Stimulated activated CD4-positive, alpha-beta T cell treated with anti-CD3 and anti-CD28 coated beads, Interleukin-2, amount 100 ng/mL, for 48 hours (primary cell): ENCODE results near the gene CHEK1.

ENCODE experiments used
- DNase-seq, 2 donors: peaks; one replicate each; pipeline ENCODE4 v3.0.0-alpha.2; 2020

CHEK1 gene

GRCh38 chr11:125626288-125626950 is 1.5 kb downstream of the CHEK1 start:
- DNase-seq, result no peak

GRCh38 chr11:125627236-125627910 is 2.4 kb downstream of the CHEK1 start:
- no peak for DNase-seq

- DNase-seq, result no peak
These were observed 12.9 kb downstream of the CHEK1 start for GRCh38 chr11:125637840-125638239.

DNA sequence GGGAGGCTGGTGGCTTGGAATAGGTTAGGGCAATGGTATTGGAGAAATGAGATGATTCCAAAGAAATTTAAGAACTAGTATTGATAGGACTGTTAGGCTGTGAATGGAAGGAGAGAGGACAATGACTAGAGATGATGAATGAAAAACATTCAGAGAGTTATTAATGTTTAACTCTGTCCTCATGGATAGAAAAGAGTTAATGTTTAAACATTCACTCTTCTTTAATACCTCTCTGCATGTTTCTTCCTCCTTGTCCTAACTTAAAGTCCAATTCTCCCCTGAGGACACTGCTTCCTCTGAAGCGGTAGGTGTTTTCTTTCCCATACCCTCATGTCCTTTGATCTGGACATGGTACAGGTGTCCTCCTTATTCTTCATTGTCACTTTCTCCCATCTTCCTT is 13.4 kb downstream of the CHEK1 start:
- DNase-seq, result no peak

DNA sequence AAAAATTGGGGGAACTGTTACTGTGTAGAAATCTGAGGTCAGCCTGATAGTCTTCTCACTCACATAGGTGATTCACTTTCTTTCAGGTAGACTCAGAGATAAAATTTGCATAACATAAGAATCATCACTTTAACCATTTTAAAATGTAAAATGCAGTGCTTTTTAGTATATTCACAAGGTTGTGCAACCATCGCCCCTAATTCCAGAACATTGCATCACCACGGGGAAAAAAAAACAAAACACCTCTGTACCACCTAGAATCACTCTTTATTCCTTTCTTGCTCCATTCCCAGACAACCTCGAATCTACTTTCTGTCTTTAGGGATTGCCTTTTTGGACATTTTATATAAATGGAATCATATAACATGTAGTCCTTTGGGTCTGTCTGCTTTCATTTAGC is 20.9 kb downstream of the CHEK1 start:
- no peak for DNase-seq

DNA sequence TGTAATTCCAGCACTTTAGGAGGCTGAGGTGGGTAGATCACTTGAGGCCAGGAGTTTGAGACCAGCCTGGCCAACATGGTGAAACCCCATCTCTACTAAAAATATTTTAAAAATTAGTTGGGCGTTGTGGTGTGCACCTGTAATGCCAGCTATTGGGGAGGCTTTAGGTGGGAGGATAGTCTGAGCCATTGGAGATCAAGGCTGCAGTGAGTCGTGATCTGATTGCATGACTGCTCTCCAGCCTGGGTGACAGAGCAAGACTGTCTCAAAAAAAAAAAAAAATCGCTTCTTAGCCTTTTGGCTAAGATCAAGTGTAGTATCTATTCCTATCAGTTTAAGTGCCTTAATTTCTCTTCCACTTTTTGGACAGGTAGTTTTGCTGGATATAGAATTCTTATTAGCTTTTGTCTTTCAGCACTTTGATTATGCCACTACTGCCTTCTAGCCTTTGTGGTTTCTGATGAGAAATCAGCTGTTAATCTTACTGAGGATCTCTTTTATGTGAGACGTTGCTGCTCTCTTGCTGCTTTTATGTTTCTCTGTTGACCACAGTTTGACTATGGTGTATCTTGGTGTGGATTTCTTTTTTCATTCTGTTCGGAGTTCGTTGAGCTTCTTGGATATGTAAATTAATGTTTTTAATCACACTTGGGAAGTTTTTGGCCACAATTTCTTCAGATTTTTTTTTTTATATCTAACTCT is 24.7 kb downstream of the CHEK1 start:
- DNase-seq, result no peak

DNA sequence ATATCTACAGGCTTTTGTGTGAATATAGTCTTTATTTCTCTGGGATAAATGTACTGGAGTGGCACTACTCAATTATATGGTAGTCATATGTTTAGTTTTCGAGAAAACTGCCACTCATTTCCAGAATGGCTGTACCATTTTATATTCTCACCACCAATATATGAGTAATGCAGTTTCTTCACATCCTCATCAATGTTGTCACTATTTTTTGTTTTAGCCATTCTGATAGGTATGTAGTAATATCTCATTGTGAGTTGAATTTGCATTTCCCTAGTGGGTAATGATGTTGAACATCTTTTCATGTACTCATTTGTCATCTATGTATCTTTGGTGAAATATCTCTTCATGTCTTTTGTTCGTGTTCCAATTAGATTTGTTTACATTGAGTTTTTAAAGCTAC is 37.7 kb downstream of the CHEK1 start:
- DNase-seq, result no peak

DNA sequence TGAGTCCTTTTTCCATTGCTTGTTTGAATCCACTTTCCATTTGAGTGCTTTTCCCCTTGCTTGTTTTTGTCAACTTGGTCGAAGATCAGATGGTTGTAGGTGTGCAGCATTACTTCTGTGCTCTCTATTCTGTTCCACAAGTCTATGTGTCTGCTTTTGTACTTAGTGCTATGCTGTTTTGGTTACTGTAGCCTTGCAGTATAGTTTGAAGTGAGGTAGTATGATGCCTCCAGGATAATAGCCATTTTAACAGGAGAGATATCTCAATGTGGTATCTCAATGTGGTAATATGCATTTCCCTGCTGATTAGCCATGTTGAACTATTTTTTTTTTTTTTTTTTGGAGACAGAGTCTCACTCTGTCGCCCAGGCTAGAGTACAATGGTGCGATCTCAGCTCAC is 38.9 kb downstream of the CHEK1 start:
- no peak for DNase-seq

DNA sequence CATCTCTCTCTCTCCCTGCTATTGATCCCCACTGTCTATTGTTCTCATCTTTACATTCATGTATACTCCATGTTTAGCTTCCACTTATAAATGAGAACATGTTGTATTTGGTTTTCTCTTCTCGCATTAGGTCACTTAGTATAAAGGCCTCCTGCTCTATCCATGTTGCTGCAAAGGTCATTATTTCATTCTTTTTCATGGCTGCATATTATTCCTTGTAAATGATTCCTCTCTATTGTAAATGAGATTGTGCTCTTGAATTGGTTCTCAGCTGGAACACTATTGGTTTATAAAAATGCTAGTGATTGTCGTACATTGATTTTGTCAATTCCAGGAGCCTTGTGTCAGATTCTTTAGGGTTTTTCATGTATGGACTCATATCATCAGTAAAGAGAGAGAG is 42.2 kb downstream of the CHEK1 start:
- no peak for DNase-seq

DNA sequence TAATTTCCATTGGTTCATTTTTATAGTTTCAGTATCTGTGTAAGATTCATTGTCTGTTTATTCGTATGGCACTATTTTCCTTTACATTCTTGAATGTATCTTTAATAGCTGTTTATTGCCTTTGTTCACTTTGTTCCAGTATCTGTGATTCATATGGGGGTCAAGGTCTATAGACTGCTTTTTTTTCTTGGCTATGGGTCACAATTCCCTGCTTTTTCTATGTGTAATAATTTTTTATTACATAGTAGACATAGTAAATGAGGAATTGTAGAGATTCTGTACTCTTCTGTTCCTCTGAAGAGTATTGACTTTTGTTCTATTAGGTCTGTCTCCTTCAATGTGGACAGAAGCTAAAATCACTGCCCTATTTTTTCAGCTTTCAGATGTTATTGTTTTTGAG is 45.2 kb downstream of the CHEK1 start:
- DNase-seq, result no peak

DNA sequence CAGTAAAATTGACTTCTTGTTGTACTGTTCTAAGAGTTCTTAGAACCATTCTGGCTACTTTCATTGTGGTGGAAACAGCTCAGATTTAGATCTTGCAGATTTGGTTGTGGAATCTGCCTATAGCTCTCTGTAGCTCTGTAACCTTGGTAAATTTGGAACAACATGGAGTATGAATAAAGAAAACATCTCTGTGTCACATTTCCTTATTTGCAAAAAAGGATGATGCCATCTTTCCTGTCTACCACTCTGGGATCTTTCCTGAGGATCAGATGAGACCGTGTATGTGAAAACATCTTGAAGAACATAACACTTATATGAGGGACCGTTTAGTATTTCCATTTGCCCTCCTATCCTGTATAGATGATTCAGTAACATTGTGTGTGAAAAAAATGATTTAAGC is 46.6 kb downstream of the CHEK1 start:
- no peak for DNase-seq

DNA sequence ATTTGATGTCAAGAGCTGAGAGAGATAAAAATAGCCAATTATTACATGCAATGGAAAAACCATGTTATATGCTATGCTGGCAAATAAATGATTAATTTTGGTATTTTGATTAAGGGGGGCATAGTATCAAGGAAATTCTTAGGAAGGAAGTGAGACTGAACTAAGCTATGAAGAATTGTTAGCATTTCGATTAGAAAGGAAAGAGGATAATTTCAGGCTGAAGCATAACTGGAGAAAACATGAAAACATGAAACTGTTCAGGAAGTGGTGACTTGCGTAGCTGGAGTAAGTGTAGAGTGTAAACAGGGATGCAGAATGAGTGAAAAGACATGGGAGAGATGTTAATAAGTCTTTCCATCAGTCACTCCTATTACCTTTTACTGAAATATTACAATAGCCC is 49.2 kb downstream of the CHEK1 start:
- no peak for DNase-seq

- DNase-seq, result no peak
These were observed 50.2 kb downstream of the CHEK1 start for GRCh38 chr11:125675196-125675595.

DNA sequence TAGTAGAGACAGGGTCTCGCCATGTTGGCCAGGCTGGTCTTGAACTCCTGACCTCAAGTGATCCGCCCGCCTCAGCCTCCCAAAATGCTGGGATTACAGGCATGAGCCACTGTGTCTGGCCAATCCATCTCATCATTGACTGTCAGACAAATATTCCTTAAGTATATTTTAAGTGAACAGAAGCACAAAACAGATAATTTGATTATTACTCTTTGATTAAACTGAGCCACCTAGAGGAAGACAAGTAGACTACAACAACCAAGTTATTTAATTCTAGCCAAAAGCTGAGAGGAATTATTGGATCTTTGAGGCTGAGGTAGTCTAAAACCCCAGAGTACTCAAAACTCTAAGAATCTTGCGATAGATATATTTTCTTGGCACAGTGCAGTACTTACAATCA is 54.4 kb downstream of the CHEK1 start:
- DNase-seq, result no peak

DNA sequence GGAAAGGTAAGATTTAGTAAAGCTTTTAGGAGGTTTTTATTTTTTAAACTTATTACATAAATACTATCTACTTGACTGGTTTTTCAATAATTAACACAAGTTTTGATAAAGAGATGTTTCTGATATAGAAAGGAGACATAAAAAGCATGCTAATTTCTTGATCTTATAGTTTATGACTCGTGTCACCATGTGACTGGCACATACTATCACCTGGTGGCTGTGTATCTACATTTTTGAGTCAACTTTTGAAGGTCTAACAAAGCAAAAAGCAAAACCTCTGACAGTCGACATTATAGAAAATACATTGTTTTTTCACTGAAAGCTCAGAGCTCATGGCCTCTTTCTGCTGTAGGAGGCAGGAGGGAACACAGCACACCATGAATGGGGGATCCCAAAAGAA is 54.9 kb downstream of the CHEK1 start:
- no peak for DNase-seq

- DNase-seq, result no peak
These were observed 55.8 kb downstream of the CHEK1 start, which contains the start of gene ACRV1 for GRCh38 chr11:125680747-125681146. ACRV1 (minus strand) TSS chr11:125680847; CDS start chr11:125680780, 67 bp downstream.

DNA sequence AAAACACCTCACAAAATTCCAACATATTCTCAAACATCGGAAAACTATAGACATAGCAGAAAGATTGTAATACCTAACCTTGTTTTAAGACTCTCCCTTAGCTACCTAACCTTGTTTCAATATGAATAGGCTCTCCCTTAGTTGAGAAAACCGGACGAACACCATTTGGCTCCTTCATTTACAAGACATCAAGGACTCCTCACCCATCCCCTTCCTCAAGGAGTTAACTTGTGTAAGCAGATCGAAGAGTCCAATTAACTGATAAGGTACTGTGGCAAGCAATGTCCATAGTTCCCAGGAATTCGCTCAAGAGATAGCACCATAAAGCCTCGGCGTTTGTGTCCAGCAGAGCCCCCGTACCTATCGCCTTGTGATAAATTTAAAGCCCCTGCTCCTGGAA is 60.3 kb downstream of the CHEK1 start:
- no peak for DNase-seq

DNA sequence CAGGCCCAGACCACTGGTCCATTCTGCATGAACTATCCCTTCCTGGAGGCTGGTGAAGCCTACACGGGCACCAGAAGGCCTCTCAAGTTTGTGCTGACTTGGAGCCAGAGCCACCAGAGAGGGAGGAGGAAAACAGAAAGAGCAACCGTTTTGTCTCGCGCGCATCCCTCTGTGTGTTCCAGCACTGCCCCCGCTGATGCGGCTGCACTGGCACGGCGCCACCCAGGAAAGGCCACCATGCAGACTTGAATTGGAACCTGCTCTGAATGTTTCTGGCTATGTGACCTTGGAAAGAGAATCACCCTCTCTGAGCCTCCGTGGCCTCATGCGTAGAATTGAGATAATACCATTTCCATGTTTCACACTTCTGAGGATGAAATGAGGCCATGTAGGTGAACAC is 63.1 kb downstream of the CHEK1 start:
- DNase-seq, result no peak

DNA sequence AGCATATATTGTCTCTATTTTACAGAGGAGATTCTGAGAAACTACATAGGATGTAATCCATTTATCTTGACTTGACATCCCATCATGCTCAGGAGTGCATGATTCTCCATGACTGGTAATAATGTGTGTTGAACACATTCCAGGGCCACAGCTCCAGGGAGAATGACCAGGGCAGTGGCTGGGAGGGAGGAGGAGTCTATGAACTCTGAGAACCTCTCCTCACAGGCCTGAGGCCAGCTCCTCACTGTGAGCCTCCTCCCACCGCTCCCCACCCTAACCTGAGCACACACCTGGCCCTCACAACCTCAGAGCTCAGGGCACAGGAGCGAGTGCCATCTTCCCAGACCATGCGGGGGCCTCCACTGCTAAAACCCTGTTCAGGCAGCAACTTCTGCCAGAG is 63.7 kb downstream of the CHEK1 start:
- DNase-seq, result no peak

GRCh38 chr11:125689274-125689859 is 64.4 kb downstream of the CHEK1 start:
- no peak for DNase-seq

DNA sequence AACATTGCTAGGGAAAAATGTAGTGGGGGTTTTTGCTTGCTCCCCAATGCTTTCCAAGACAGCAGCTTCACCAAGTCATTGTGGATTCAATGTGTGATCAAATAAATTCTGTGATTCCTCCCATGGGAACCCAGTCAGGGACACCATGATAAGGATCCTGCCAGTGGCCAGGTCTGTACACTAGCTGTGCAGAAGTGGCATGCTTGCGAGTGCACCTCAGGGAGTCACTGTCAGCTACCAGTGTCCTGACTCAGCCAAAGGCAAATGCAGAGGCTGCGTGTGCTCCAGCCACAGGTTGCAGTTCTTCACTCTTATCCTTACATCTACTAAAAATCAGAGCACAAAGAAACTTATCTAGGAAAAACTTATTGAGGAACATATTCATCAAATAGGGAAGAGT is 65.0 kb downstream of the CHEK1 start:
- no peak for DNase-seq

DNA sequence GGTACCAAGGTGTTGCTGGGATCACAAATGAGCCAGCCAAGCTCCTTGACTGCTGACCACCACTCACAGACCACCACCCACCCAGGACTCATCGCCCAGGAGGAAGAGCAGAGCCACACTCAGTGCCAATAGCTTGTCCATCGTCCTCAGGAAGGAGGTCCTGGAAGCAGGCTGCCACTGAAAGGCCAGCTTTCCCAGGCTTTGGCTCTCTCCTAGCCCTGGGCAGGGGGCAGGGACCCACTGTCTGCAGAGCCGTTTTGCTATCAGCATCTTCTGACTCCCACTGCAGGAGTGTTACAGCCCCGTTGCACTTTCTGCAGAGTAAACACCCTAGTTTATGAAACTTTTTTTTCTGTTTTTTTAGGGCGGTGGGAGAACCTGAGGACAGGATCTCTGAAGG is 67.9 kb downstream of the CHEK1 start:
- DNase-seq, result no peak

DNA sequence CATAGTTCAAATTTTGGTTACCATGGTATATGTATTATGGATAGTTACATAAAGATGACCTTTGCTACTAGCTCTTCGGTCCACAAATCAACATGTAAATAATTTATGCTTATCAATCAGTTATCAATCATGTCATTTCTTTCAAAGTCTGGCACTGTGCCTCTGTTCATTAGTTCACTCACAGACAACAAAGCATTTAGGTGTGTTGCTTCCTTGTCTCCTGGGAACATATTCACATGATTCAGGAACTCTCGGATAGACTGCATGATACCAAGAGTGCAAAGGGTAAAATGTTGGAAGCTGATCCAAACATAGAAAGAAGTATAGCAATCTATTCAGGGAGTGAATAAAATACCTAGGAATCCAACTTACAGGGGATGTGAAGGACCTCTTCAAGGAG is 70.0 kb downstream of the CHEK1 start:
- DNase-seq, result no peak

DNA sequence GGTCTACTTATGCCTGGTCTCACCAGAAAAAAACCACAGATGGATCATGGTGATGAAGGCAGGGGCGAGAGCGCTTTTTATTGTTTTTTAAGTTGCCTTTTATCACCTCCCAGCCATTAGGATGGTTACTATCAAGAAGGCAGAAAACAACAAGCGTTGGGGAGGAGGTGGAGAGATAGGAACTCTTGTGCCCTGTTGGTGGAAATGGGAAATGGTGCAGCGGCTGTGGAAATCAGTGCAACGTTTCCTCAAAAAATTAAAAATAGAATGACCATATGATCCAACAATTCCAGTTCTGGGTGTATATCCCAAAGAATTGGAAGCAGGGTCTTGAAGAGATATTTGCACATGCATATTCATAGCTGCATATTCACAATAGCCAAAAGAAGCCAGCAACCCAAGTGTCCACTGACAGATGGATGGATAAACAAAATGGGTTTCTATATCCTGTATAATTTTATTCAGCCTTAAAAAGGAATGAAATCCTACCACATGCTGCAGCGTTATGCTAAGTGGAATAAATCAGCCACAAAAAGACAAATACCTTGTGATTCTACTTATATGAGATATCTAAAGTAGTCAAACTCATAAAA is 76.2 kb downstream of the CHEK1 start:
- no peak for DNase-seq
